ENCODE measurements around the gene GPR137B. TPM values are rescaled to one million over a fixed set of nuclear protein-coding genes. Genes with fewer than 3 reads are reported as not detected.

Gene GPR137B
- total and polyA plus RNA-seq, 8 donors, result 2.9 to 64.8 (median 12.5) TPM

GRCh38 chr1:236228411-236228810, 86.1 kb downstream of the GPR137B start:
- Histone ChIP-seq H3K27me3 (no peaks in the 10 kb centered on the region), H3K27ac (no peak overlapping the region), H3K36me3 (peaks cover 17 to 72% (median 57%) of the 10 kb centered on the region in 4 donors), H3K4me1 (no peaks in the 10 kb centered on the region), H3K4me3 (no peak overlapping the region), H3K9me3 (no peaks in the 10 kb centered on the region)
- no peak for TF ChIP-seq POLR2AphosphoS5 (IDR thresholded peaks at IDR 0.05)
- no peak for TF ChIP-seq CTCF (IDR thresholded peaks at IDR 0.05)
- WGBS, 5 donors, result 81 to 93% (median 88%) methylated on average over 4 of the region's 4 CpGs
- no peak for DNase-seq
- intact Hi-C loops (cut with DNase I; ENCODE audit: low total_unique reads), result no loop called here

- Histone ChIP-seq H3K4me3 (no peak overlapping the region), H3K36me3 (peaks cover 4 to 54% (median 37%) of the 10 kb centered on the region in 4 donors), H3K4me1 (no peaks in the 10 kb centered on the region), H3K27me3 (no peaks in the 10 kb centered on the region), H3K9me3 (no peaks in the 10 kb centered on the region), H3K27ac (no peak overlapping the region)
- WGBS, 5 donors, result 78 to 92% (median 87%) methylated on average over 3 of the region's 3 CpGs
- intact Hi-C loops (cut with DNase I; ENCODE audit: low total_unique reads), result no loop called here
- TF ChIP-seq CTCF (IDR thresholded peaks at IDR 0.05), result no peak
- no peak for TF ChIP-seq POLR2A (IDR thresholded peaks at IDR 0.05)
- no peak for TF ChIP-seq EP300 (IDR thresholded peaks at IDR 0.05)
- TF ChIP-seq POLR2AphosphoS5 (IDR thresholded peaks at IDR 0.05), result no peak
- DNase-seq, result no peak
Observed at GRCh38 chr1:236235116-236235515, 92.8 kb downstream of the GPR137B start.

GRCh38 chr1:236239092-236239585, 96.8 kb downstream of the GPR137B start:
- no peaks in the 10 kb centered on the region for H3K27me3 ChIP-seq
- no peak overlapping the region for H3K4me3 ChIP-seq
- TF ChIP-seq EP300 (IDR thresholded peaks at IDR 0.05) (no peak), CTCF (IDR thresholded peaks at IDR 0.05) (no peak), POLR2AphosphoS5 (IDR thresholded peaks at IDR 0.05) (no peak), POLR2A (IDR thresholded peaks at IDR 0.05) (no peak)
- H3K36me3 ChIP-seq, result peaks cover 11 to 55% (median 43%) of the 10 kb centered on the region in 4 donors
- no peak overlapping the region for H3K27ac ChIP-seq
- H3K4me1 ChIP-seq, result no peaks in the 10 kb centered on the region
- 49 to 93% (median 61%) methylated on average over 1 of the region's 1 CpG for WGBS, 5 donors
- H3K9me3 ChIP-seq, result no peaks in the 10 kb centered on the region
- DNase-seq, result no peak
- intact Hi-C loops (cut with DNase I; ENCODE audit: low total_unique reads), result no loop called here

- no peaks in the 10 kb centered on the region for H3K9me3 ChIP-seq
- no peak overlapping the region for H3K27ac ChIP-seq
- H3K4me1 ChIP-seq, result no peaks in the 10 kb centered on the region
- no peak for DNase-seq
- H3K27me3 ChIP-seq, result no peaks in the 10 kb centered on the region
- TF ChIP-seq POLR2A (IDR thresholded peaks at IDR 0.05) (no peak), EP300 (IDR thresholded peaks at IDR 0.05) (no peak), POLR2AphosphoS5 (IDR thresholded peaks at IDR 0.05) (no peak), CTCF (IDR thresholded peaks at IDR 0.05) (no peak)
- H3K36me3 ChIP-seq, result peaks cover 7 to 46% (median 33%) of the 10 kb centered on the region in 4 donors
- 88 to 97% (median 94%) methylated on average over 3 of the region's 3 CpGs for WGBS, 5 donors
- no peak overlapping the region for H3K4me3 ChIP-seq
- intact Hi-C loops (cut with DNase I; ENCODE audit: low total_unique reads), result no loop called here
Observed at GRCh38 chr1:236240675-236241074, 98.3 kb downstream of the GPR137B start.
